Fibroblast of gingiva (primary cell): ENCODE data around the gene GRB10.

Source experiments
- DNase-seq: peaks from one replicate; pipeline ENCODE4 v3.0.0-alpha.2; 2011; ENCODE audit warnings: low read depth

The GRB10 gene

DNA sequence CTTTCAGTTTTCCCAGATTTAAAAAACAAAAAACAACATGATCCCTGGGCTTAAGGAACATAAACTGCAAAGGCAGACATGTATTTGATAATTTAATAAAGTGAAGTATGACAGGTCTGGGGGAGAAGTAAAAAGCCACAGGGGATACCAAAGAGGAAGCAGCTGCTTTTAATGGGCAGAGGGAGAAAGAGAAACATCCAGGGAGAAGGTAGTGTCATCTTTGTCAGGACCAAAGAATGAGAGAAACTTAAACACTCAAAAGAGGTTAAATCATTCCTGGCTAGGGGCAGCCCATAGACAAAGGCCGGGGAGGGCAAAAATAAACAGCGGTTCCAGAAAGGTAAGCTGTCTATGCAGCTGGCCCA is 94.5 kb downstream of the GRB10 start:
- DNase-seq, result no peak

DNA sequence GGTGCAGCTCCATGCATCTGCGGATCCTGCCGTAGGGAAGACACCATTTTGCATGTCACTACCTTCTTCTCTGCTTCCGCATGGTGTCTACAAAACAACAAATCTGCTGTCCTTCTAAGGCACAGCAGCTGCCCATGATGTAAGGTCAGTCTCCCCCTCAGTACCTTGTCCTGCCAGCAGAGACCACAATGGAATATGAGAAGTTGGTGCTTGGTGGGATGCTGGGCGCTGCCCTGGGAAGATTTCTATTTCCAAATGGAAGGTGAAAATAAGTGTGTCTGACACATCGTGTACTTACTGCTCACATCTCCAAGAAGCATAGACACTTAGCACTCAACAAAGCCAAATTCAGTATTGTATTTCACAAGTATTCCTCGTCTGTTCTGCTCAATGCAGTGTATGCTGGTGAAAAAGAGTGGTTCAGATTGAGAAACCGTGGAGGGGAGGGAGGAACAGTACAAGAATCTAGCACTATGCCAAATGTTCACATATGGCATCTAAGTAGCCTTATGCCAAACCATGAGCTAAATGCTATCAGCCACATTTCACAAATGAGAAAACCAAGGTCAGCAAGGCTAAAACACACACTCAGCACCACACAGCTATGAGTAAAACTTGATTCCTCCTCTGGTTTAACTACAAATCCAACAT is 95.0 kb downstream of the GRB10 start:
- DNase-seq, result peak; percentile 93

DNA sequence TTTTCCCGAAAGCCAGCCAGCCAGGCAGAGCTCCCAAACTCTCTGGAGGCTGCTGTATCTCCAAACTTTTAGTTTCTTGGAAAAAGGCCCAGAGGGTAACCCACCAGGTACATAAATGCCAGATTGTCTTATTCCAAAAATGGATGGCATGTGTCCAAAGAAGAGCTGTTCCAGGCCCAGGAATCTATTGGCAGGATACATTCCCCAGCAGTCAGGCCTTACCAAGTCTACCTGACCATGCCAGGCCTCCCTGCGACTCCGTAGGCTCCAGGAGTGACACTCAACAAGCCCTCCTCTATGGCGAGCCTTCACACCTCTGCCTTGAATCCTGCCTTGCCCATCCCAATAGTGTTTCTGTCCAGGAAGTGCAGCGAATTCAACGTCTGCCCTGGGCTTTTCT is 95.6 kb downstream of the GRB10 start:
- no peak for DNase-seq

DNA sequence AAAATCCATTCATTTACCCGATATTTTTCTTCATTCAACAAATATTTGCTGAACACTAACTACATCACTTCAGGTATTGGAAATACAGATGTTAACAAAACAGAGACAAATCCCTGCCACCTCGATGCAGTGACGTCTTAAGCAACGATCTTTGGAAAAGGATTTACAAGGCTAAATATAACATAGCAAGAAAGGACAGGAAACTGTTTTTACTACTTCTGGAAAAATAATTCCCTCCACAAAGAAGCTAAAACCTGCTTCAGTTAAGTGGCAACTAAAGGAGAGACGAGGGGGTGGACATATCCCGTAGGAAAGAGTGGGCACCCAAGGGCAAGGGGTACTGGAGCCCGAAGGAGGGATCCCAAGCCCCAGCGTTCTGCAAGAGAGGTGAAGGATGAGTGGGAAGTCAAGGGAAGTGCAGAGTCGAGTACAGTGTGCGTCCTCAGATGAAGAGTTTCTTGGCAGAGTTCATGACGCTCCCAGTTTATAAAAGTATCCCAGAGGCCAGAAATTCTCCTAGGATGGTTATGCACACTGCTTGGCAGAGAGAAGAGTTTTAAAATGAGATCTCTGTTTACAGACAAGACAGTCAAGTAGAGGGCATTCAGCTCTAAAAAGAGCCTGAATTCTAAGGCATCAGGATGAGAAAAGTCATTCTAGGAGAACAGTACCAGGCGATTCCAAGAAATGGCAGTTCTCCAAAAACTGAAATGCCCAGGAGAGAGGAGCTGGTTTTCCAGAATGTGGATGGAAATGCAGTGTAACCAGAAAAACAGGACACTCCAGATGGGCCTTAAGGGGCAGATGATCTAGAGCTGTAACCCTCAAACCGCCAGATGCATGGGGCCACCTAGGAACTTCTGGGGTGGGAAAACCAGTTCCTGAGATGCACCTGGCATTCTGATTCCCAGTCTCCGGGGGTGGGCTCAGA is 97.3 kb downstream of the GRB10 start:
- DNase-seq, result no peak

DNA sequence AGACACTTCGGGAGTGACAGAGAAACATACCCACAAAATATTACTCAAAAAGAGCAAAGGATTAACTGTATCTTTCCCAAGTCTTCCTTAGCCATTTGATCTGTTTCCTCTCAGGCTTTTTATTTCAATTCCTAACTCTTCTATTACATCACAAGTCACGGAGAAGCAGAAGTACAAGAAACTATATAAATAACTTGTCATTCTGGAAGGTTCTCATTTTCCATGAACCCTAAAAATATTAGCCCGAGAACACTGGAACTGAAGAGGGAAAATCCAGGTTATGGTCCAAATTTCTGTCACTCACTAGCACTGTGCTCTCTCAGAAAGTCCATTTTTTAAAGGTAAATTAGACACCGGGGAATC is 98.0 kb downstream of the GRB10 start:
- DNase-seq, result no peak

DNA sequence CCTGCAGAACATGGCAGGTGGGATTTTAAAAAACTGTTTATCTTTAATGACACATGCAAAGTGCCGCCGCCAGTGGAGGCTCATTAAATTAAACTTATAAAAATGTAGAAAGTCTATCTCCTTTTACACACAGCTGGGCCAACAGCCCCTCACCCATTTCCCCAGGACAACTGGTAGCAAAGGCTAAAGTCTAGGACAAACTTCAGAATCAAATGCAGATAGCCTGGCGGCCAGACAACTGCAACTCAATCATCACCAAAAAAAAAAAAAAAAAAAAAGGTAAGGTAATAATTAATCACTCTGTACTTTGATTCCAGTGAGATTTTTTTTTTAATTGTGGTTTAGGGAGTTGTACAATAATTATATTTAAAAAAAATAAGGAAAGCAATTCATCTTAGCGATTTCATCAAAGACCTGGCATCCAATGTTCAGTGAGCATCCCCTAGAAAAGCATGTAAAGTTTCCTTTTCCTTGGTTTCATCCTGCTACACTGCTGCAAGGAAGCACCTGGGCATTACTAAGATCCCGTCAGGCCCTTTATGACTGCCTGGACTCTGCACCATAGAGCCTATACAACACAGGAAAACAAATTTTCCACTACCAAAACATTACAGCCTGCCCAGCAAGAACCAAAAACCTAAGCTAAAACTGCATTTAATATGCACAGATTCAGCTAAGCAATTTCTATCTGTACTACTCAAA is 98.5 kb downstream of the GRB10 start:
- DNase-seq, result no peak

DNA sequence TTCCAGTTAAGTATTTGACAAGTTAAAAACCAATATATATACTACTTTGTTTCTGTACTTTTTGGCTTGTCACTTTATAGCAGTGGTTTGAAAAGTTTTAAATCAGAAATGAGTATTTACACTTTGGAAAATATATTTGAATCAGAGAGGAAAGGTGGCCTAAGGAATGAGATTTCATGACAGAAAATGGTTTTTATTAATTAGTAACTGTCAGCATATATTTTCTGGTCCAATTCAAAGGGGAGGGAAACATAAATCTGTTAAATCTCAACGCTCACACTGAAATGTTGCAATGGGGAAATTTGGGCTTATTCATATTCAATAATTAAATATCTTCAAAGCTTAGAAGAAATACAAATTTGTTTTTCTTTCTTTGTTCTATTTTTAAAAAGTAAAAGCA is 100.1 kb downstream of the GRB10 start:
- no peak for DNase-seq

DNA sequence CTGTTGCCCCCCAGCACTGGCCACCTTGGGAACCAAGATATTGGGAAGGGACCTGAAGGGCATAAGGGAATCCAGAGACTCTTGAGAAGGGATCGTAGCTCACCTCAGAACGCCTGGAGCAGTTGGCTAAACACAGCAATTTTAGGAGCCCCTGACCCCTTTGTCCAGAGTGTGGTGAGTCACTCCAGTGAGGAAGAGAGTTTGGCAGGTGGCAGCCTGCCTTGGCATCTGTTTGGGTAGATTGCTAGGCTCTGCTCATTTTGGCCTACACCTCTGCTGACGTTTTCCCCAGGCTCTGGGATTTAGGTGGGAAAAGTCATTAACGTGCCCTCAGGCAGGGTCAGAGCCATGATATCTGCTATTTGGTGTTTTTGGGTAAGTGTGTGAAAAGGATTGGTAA is 100.6 kb downstream of the GRB10 start:
- DNase-seq, result no peak

DNA sequence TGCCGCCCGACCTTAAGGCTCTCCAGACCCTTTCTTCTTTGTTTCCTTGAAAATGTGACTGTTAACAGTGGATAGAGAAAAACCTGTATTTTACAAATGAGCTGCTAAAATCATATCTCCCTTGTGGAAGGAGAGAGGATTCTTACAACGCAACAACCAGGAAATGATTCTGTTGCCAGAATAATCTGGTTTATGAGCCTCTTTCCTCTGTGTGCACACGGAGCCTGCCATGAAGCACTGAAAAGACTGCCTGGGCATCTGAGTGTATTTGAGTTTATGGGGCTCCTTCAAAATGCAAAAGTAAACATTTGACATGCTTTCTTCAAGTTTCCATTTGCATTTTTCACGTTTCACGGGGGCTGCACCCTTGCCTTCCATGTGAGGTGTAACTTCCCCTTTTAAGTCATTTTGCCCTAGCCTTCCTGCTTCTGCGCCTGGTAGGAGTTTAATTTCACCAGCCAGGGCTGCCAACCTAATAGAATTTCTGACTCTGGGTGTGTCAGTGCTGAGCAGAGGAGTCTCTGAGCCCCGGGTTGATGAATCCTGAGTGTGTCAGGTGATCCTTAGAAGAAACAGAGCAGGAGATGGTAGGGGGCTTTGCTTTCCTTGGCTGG is 101.2 kb downstream of the GRB10 start:
- DNase-seq, result no peak

DNA sequence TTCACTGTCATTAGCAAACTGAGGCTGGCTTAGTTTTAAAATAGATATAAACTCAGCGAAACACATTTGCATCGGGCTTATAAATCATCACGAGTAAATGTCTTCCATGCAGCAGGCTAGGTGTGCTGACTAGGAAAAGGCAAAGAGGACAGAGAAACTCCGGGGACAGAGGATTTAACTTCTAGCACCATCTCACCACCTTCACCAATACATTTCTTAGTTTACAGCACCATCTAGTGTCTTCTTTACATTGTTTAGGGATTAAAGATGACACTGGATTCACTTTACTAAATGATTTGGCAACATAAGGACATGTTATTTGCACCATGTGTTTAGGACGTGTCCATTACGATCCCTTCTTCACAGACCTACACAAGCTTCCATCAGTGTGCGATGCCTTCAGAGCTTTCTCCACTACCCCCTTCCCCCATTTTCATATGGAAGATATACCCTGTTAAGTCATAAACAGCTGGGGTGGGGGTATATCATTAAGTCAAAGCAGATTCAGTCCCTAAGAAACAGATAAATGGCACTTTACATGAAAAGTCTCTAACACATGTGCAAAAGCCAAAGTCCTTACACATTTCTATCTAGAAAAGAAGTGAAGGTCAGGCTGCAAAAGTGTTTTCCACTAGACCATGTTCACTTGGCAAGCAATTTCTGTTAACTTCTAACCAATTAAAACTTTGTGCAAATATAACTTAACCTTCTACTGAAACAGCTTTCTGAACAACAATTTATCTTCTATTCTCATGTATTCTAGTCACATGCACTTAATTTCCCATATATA is 103.3 kb downstream of the GRB10 start:
- peak; percentile 67 for DNase-seq

DNA sequence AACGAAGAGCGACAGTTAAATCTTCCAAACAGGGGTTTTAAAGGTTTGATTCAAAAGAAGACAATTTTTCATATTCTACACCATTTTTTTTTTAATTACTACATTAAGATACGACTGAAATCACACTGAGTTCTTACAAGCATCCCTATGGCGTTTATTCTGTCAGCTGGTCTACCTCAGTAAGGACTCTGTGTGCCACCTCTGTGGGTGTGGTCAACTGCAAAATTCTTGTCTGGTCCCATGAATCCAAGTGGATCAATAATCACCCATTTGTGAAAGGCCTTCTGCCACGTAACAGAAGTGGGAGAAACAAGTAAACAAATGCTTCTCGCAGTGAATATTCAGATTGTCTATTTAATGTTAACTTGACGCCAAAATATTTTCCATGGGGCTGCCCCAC is 104.1 kb downstream of the GRB10 start:
- DNase-seq, result no peak

DNA sequence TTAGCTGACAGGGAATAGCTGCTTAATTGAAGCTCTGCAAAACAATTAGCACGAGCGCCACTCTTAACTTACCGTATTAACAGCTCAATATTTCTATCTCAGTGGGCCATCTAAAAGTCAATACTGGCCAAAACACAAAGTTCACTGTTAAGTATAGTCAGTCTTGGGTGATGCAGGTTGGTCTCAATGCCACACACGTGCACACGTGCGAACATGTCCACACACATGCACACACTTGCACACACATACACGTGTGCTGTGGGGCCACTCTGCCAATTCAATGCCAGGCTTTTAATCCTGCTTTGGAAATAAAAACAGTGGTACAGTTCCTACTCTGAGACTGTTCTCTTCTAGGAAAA is 105.1 kb downstream of the GRB10 start:
- no peak for DNase-seq

DNA sequence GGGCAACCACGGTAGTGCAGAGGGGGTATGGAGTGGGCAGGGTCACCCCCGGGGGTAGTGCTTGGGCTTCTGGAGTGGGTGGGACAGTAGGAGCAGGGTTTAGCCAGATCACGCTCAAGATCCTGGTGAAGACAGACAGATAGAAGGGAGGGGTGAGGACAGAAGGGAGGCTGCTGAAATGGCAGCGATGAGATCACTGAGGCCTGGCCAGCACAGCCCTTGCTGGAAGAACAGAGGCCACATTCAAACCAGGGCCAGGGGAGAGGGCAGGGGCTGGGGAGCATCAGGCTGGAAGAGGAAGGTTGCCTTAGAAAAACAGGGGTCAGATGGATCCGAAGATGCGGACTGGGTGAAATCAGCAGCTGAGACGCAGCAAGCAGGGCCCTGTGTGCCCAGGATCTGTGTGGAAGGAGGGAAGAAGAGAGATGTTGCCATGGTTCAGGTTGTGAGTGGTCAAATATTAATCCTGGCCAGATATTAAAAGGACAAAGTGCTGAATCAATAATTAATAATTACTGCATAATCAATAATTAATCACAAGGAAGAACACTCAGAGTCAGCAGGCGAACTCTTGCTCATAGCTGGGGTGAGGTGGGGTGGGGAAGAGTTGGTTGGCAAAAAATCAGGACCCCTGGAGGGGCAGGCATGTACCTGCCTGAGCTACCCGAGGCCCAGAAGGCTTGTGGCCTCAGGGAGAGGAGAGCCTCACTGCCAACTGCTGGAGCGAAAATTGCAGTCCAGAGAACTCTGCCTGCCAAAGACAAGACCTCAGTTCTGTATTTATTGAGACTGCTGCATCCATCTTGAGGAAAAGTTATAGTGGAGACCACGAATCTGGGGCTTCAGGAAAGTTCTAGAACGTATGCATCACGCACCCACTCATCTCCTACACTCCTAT is 105.7 kb downstream of the GRB10 start:
- no peak for DNase-seq

DNA sequence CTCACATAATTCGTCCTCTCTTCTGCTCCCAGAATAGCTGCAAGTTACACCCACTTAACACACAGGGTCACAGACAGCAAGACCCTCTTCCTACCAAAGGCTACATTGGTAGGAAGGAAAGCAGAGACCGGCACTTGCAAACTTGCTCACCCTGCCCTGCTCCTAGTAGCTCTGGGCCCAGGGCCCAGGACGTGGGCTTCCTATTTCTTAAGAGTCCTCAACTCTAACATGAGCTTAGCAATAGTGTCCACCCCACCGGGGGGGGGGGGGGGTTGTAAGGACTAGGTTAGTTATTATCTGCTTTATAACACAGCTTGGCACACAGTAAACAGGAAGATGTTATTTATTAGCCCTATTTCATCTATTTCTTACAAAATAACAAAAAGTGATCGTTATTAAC is 106.6 kb downstream of the GRB10 start:
- DNase-seq, result no peak

DNA sequence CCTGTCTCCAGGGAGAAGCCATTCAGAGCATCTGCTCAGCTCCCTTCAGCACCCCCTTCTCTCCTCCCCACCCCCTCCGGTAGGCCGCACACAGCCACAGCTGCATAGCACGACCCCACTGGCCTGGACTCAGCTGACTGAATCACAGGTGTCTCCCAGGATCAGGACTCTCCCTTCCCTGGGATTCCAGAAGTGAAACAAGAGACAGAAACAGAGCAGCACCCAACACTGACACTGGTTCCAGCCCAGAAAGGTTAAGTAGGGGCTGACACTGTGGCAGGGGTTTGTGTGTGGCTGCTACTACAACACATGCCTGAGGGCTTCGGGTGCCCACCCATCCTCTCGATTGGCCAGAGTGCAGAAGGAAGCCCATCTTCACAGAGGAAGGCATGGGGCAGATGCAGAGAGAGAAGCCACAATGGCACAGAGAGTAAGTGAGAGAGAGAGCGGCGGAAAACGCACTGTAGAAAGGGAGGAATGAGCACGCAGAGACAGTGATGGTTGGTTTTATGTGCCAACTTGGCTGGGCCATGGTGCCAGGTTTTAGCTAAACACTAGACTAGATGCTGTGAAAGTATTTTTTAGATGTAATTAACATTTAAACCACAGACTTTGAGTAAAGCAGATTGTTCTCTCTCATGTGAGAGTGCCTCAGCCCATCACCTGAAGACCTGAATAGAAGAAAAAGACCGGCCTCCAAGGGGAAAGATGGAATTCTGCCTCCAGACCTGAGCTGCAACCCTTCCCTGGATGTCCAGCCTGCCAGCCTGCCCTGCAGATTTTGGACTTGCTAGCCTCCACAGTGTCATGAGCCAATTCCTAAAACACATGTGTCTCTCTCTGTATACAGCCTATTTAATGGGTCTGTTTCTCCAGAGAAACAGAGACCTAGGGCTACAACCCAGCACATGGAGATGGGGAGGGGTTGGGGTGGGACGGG is 107.5 kb downstream of the GRB10 start:
- no peak for DNase-seq

DNA sequence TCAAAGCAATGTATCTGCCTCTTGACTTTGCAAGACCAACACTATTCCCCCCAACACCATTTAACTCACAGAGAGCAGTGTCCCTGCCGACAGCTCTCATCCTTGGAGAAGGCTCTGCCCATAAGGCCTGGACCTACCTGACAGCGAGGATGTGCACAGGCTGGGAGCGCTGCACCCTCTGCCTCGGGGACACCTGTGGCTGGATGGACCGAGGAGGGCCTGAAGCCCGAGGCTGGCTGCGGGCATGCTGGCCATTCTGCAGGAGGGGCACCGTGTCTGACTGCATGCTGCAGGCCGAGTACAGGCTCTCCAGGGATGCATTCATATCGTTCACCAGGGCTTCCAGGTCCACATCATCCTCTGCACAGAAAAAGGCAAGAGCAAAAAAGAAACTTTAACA is 108.4 kb downstream of the GRB10 start:
- no peak for DNase-seq

DNA sequence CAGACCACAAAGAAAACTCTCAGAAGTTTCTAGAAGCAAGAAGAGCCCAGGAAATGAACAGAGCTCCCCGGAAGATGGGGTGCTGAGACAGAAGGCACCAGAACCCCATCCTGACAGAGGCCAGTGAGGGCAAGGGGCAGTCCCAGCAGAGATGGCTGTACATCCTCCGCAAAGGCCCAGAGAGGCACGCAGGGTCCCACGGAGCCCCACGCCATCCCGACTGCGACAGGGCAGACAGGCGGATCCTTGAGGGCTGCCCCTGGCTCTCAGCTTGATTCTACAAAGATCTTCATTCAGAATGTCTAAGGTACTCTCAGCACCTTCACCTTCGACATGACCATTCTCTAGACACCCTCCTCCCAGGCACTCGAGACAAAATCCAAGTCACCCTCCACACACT is 109.6 kb downstream of the GRB10 start:
- DNase-seq, result no peak

DNA sequence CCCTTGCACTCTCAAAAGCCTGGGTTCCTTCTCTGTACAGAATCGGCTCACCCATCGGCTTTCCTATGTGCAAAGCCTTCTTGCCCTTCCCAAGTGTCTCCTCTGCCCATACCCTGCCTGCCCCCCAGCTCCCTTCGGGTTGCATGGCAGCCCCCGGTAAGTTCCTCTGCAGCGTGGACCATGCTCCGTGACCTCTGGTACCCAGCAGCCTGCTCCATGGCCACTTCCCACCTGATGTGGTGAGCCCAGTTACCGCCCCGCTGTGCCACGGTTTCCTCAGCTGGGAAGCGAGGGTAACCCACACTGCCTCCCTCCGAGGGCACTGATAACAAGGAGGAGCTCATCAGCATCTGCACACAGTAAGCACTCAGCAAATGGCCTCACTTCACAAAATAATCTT is 110.7 kb downstream of the GRB10 start:
- no peak for DNase-seq

DNA sequence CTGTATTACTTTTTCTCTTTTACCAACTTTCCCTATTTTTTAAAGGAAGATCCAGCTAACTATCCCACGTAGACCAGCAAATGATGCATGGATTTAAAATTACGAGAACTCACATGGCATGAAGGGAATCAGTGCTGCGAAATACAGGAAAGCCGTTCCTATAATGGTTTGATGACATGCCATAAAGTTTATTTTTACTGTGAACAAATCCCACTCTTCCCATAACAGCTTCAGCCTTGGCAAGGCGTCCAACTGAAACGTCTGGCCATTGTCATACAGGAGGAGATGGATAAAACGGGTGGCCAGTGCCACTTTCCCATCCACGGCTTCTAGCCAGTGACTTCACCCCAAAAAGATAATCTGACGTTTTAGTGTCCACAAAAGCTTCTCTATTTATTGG is 111.3 kb downstream of the GRB10 start:
- no peak for DNase-seq

DNA sequence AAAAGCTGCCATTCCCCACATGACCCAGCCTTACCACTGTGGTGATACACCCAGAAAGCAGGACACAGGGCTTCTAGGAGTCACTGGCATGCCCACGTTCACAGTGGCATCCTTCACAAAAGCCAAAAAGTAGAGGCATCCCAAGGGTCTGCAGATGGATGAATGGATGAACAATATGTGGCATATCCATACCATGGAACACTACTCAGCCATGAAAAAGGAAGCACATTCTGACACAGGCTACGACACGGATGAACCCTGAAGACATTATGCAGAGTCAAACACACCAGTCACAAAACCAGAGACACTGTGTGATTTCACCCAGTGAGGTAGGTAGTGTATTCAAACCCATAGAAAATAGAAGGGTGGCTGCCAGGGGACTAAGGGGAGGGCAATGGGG is 112.8 kb downstream of the GRB10 start:
- no peak for DNase-seq
